HG02852 (cell line): ENCODE measurements around the gene NBPF6.
A peak's percentile ranks its signal among the peaks of the same experiment; 100 is the strongest.
"Not testable (repeated sequence)": the region's sequence is repeated elsewhere in the genome, so short reads cannot be mapped to it uniquely, and the experiment has no call there.

Source experiments
- ATAC-seq: cut with Tn5 transposase; IDR thresholded peaks from one replicate; pipeline ENCODE4 v1.9.1; 2021; ENCODE audit warnings: mild to moderate bottlenecking, moderate library complexity; ENCODE audit not compliant: unreplicated experiment

NBPF6 gene

GRCh38 chr1:108450043-108450442 is at the start of gene NBPF6:
Gene NBPF6 (plus strand): TSS chr1:108450343. CDS start chr1:108450602, 259 bp downstream.
- ATAC-seq: not testable (repeated sequence)

- not testable (repeated sequence) for ATAC-seq
Observed at GRCh38 chr1:108411098-108411833, 38.9 kb upstream of the NBPF6 start.

GRCh38 chr1:108420129-108420528 is 30.0 kb upstream of the NBPF6 start:
- not testable (repeated sequence) for ATAC-seq

- ATAC-seq: peak; percentile 54
Observed at GRCh38 chr1:108421061-108421916, 28.9 kb upstream of the NBPF6 start.

GRCh38 chr1:108426877-108427276 is 23.3 kb upstream of the NBPF6 start:
- not testable (repeated sequence) for ATAC-seq

- ATAC-seq: not testable (repeated sequence)
Observed at GRCh38 chr1:108432002-108432401, 18.1 kb upstream of the NBPF6 start.

GRCh38 chr1:108433404-108433803 is 16.7 kb upstream of the NBPF6 start:
- ATAC-seq: not testable (repeated sequence)

GRCh38 chr1:108438536-108438935 is 11.6 kb upstream of the NBPF6 start:
- ATAC-seq: peak; percentile 81

- not testable (repeated sequence) for ATAC-seq
Observed at GRCh38 chr1:108454521-108454920, 4.4 kb downstream of the NBPF6 start.

- ATAC-seq: not testable (repeated sequence)
Observed at GRCh38 chr1:108458661-108459060, 8.5 kb downstream of the NBPF6 start.

GRCh38 chr1:108461758-108462157 is 11.6 kb downstream of the NBPF6 start:
- ATAC-seq: not testable (repeated sequence)

- ATAC-seq: not testable (repeated sequence)
Observed at GRCh38 chr1:108463962-108464361, 13.8 kb downstream of the NBPF6 start.

GRCh38 chr1:108466166-108466565 is 16.0 kb downstream of the NBPF6 start:
- not testable (repeated sequence) for ATAC-seq

GRCh38 chr1:108467155-108467554 is 17.0 kb downstream of the NBPF6 start:
- ATAC-seq: not testable (repeated sequence)

- ATAC-seq: not testable (repeated sequence)
Observed at GRCh38 chr1:108470750-108471149, 20.6 kb downstream of the NBPF6 start.

- ATAC-seq: not testable (repeated sequence)
Observed at GRCh38 chr1:108474516-108474915, 24.4 kb downstream of the NBPF6 start.

GRCh38 chr1:108478429-108479015 is 28.4 kb downstream of the NBPF6 start:
- ATAC-seq: no peak

- no peak for ATAC-seq
Observed at GRCh38 chr1:108482708-108483107, 32.6 kb downstream of the NBPF6 start.

GRCh38 chr1:108485990-108486389 is 35.8 kb downstream of the NBPF6 start:
- ATAC-seq: not testable (repeated sequence)

- not testable (repeated sequence) for ATAC-seq
Observed at GRCh38 chr1:108486707-108487106, 36.6 kb downstream of the NBPF6 start.

GRCh38 chr1:108495008-108495407 is 44.9 kb downstream of the NBPF6 start:
- not testable (repeated sequence) for ATAC-seq
